Lower lobe of right lung (tissue), 2 donors: ENCODE measurements around the gene NPTX1. TPM values are rescaled to one million over a fixed set of nuclear protein-coding genes. Genes with fewer than 3 reads are reported as not detected.
"Not testable (repeated sequence)": the region's sequence is repeated elsewhere in the genome, so short reads cannot be mapped to it uniquely, and the experiment has no call there.

Experiments used
- ATAC-seq, 2 donors: fragments of 200-7000 bp; cut with Tn5 transposase; one replicate each; pipeline ENCODE4 v1.9.1; 2020 to 2022; ENCODE audit warnings: mild to moderate bottlenecking in 2 of 2, moderate library complexity in 2 of 2
- DNase-seq: peaks from one replicate; pipeline ENCODE4 v3.0.0-alpha.2; 2020
- H3K27ac ChIP-seq: fragments of 200-600 bp; one replicate; pipeline ENCODE4 v1.8.0; 2022
- H3K27me3 ChIP-seq: fragments of 200-600 bp; one replicate; pipeline ENCODE4 v1.8.0; 2022; ENCODE audit warnings: low read depth
- H3K36me3 ChIP-seq: fragments of 200-600 bp; one replicate; pipeline ENCODE4 v1.8.0; 2022; ENCODE audit warnings: mild to moderate bottlenecking
- H3K4me1 ChIP-seq: fragments of 200-600 bp; one replicate; pipeline ENCODE4 v1.8.0; 2022
- H3K4me3 ChIP-seq: fragments of 200-600 bp; one replicate; pipeline ENCODE4 v1.8.0; 2022; ENCODE audit warnings: mild to moderate bottlenecking
- H3K9me3 ChIP-seq: fragments of 200-600 bp; one replicate; pipeline ENCODE4 v1.8.0; 2022
- CTCF ChIP-seq: fragments of 200-600 bp; IDR thresholded peaks from one replicate; pipeline ENCODE4 v1.8.0; 2022; ENCODE audit warnings: antibody characterized with exemption, mild to moderate bottlenecking
- intact Hi-C: fragments of 100-400 bp; cut with DNase I; formaldehyde crosslinking; loops from one replicate; pipeline ENCODE4 v1.11.0; 2022
- total RNA-seq: library from RNA; stranded (reverse); fragmentation: NEBNext Ultra II Directional; extraction: Animal tissue kit (Norgen Biotek cat#: 25700); gene quantifications from one replicate; pipeline ENCODE4 v1.2.1, GENCODE V29; 2021
- donor health status: DM: no; HTN: yes; CAD: no; lungs with severe emphysema.

The NPTX1 gene
- total RNA-seq, 1 donor from 2014 or later: 2.1 TPM

GRCh38 chr17:80509311-80509710 is 32.9 kb upstream of the NPTX1 start:
- Histone ChIP-seq H3K27me3 (peaks cover 14% of the 10 kb centered on the region), H3K27ac (no peak overlapping the region), H3K9me3 (no peaks in the 10 kb centered on the region), H3K4me3 (no peak overlapping the region), H3K36me3 (no peaks in the 10 kb centered on the region), H3K4me1 (no peaks in the 10 kb centered on the region)
- TF ChIP-seq CTCF: no peak
- intact Hi-C loops: no loop called here
- DNase-seq: no peak
- no peak for ATAC-seq

GRCh38 chr17:80507965-80508364 is 31.6 kb upstream of the NPTX1 start:
- Histone ChIP-seq H3K4me3 (no peak overlapping the region), H3K27me3 (peaks cover 13% of the 10 kb centered on the region), H3K27ac (no peak overlapping the region), H3K36me3 (no peaks in the 10 kb centered on the region), H3K4me1 (no peaks in the 10 kb centered on the region), H3K9me3 (no peaks in the 10 kb centered on the region)
- DNase-seq (no peak), ATAC-seq (no peak)
- TF ChIP-seq CTCF: no peak
- intact Hi-C loops: no loop called here

GRCh38 chr17:80507177-80507576 is 30.8 kb upstream of the NPTX1 start:
- H3K27me3 ChIP-seq, intact Hi-C loops: not testable (repeated sequence)

GRCh38 chr17:80504686-80505413 is 28.4 kb upstream of the NPTX1 start:
- Histone ChIP-seq H3K4me3 (no peak overlapping the region), H3K27me3 (peaks cover 6% of the 10 kb centered on the region), H3K27ac (no peak overlapping the region), H3K4me1 (no peaks in the 10 kb centered on the region), H3K9me3 (no peaks in the 10 kb centered on the region), H3K36me3 (no peaks in the 10 kb centered on the region)
- DNase-seq (no peak), ATAC-seq (no peak)
- intact Hi-C loops: no loop called here
- TF ChIP-seq CTCF: no peak

More at GRCh38 chr17:80507177-80507576, 30.8 kb upstream of the NPTX1 start:
- not testable (repeated sequence) for H3K4me3 ChIP-seq, ATAC-seq, H3K36me3 ChIP-seq, H3K9me3 ChIP-seq, H3K4me1 ChIP-seq, H3K27ac ChIP-seq, DNase-seq

GRCh38 chr17:80503921-80504320 is 27.5 kb upstream of the NPTX1 start:
- ATAC-seq (no peak), DNase-seq (no peak)
- peaks cover 6% of the 10 kb centered on the region for H3K27me3 ChIP-seq
- H3K27ac ChIP-seq: no peak overlapping the region
- no peaks in the 10 kb centered on the region for H3K9me3 ChIP-seq
- no peaks in the 10 kb centered on the region for H3K4me1 ChIP-seq
- no peaks in the 10 kb centered on the region for H3K36me3 ChIP-seq
- no peak for TF ChIP-seq CTCF
- intact Hi-C loops: no loop called here
- H3K4me3 ChIP-seq: no peak overlapping the region

- H3K4me3 ChIP-seq: no peak overlapping the region
- intact Hi-C loops: no loop called here
- H3K27ac ChIP-seq: no peak overlapping the region
- peaks cover 9% of the 10 kb centered on the region for H3K27me3 ChIP-seq
- no peak for ATAC-seq
- no peaks in the 10 kb centered on the region for H3K9me3 ChIP-seq
- DNase-seq: no peak
- peaks cover 8% of the 10 kb centered on the region for H3K4me1 ChIP-seq
- TF ChIP-seq CTCF: no peak
- H3K36me3 ChIP-seq: no peaks in the 10 kb centered on the region
Measured at GRCh38 chr17:80503031-80503430, 26.6 kb upstream of the NPTX1 start.
